Dedifferentiated amniotic fluid mesenchymal stem cell (primary cell): ENCODE data around the gene TMEM263.
A peak's percentile ranks its signal among the peaks of the same experiment; 100 is the strongest.

Experiments used
- DNase-seq: peaks from one replicate; pipeline ENCODE4 v3.0.0-alpha.2; 2016; ENCODE audit errors: extremely low spot score

Gene TMEM263

DNA sequence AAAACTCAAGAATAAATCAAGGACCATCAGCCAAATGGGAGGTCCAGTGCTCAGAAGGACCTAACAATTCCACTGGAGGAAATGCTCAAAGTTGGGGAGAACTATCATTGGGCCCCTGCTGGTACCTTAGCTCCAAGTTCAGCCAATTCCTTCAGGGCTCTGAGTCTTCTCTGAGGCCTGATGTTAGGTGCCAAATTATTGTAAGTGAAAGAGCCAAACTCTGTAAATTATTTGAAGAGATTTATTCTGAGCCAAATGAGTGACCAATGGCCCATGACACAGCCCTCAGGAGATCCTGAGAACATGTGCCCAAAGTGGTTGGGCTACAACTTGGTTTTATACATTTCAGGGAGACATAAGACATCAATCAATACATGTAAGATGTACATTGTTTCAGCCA lies 8.2 kb upstream of the TMEM263 start:
- no peak for DNase-seq

GRCh38 chr12:106950591-106950990 lies 5.1 kb upstream of the TMEM263 start:
- no peak for DNase-seq

DNA sequence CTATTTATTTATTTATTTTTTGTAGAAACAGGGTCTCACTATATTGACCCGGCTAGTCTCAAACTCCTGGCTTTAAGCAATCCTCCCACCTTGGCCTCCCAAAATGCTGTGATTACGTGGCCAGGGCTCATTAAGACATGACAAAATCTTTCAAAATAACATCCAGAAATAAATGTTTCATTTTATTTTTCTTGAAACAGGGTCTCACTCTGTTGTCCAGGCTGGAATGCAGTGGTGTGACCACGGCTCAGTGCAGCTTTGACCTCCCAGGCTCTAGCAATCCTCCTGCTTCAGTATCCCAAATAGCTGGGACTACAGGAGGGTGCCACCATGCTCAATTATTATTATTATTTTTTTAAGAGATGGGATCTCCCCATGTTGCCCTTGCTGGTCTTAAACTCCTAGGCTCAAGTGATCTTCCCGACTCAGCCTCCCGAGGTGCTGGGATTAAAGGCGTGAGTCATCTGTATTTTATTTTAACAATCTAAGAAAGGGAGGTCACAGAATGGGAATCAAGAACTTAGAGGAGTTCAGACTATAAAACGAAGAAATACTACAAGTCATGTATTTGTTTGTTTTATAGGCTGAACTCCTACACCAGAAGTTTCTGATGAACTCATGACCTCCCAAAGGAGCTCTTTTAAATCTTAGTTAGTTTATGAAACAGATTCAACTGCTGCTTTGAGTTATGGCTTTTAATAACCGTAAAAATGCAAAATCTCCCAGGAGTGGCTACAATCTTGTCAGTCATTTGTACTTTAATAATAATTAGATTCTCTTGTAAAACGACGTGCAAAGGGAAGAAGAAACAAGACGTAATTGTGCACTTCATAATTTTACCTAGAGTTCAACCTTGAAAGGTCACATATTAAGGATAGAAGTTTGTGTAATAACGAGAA lies 2.1 kb upstream of the TMEM263 start:
- no peak for DNase-seq

DNA sequence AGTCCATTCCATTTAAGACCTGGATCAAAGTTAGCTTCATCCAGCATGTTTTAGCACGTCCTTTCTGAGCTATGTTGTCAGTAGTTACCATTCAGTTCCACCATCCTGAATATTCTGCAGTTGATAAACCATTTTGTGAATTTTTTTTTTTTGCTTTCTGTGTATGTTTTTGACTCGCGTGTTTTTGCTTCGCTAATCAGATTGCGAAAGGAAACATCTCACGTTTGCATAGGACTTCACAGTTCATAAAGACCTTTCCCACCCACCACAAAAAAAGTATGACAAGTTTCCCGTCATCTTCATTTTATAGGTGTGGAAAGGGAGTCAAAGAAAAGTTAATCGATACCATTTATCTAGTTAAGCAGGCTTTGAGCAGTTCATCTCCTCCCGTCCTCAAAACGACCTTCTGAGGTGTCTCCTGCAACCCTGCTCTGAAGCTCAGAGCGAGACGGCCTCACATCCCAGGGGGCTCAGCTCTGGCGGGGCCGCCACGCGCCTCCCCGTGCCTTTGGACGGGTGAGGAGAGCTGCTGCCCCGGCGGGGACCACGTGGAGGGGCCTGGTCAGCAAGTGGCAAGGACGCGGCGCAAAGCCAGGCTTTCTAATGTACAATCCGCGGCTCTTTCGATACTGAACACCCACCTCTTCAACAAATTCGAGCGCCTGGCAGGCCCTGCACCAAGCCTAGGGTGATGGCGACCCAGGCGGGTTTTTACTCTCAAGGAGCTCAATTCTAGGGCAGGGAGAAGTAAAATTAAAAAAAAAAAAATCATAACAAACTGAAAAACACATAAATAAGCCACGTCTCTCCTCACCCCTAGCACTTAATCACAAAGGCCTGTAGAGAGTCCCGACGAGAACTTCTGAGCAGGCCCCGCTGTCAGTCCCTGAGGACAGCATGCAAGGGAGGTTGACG lies 988 bp upstream of the TMEM263 start:
- no peak for DNase-seq

- DNase-seq = peak; percentile 30
Observed at GRCh38 chr12:106956048-106956578, 406 bp downstream of the TMEM263 start.

DNA sequence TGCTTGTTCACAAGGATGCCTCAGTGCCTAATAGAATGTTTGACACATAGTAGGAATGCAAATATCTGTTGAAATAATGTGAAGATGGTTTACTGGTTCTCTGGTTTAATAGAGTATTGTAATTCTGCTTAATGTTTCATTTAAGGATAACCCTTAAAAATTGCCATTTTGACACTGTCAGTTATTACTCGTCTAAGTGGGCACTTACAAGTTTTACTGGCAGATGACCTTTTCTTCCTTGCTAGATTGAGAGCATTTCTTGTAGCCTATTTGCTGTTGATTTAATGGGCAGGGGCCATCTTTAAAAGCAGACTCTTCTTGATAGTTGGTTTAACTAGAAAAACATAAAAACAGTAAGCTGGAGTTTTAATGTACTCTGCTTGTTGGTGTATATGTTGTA lies 1.9 kb downstream of the TMEM263 start:
- DNase-seq = no peak

DNA sequence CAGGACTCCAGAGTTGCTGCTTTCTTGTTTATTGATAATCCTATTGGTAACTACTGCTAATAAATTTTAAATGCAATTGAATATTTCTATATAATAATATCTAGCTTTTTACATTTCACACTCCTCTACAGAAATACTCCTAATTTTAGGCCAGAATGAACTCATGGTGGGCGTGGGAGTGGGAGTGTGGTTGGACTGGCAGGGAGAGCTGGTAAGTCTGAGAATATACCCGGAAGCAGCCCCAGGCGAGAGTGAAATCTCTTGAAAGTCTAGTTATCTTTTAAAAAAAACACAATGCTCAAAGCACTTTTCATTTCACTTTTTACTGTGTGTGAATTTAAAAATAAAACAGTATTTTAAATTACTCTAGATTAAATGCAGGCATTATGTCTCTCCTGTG lies 4.7 kb downstream of the TMEM263 start:
- no peak for DNase-seq

- DNase-seq = no peak
Observed at GRCh38 chr12:106962286-106962685, 6.6 kb downstream of the TMEM263 start.

DNA sequence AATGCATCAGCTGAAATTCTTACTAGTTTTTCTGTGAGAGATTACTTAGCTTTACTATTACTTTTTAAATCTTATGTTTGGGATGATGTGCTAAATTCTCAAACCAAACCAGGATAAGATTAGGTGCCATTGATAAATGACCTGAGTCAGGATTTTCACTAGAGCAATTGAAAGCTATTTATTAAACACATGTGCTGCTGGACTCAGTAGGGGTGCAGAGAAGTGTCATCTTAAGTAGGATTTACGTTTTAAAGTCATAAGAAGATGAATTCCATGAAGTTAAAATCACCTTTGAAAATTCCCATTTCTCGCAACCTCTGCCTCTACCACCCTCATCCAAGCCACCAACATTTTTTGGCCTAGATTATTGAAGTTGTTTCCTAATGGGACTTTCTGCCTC lies 8.8 kb downstream of the TMEM263 start:
- no peak for DNase-seq

DNA sequence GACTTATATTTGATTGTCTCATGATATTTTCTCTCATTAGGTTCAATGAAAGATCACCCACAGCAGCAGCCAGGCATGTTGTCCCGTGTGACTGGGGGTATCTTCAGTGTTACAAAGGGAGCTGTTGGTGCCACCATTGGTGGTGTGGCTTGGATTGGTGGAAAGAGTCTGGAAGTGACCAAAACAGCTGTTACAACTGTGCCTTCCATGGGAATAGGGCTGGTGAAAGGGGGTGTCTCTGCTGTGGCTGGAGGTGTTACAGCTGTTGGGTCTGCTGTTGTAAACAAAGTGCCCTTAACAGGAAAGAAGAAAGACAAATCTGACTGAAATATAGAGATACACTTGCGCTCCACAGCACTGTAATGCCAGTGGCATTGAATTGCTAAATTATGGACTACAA lies 15.4 kb downstream of the TMEM263 start:
- no peak for DNase-seq

DNA sequence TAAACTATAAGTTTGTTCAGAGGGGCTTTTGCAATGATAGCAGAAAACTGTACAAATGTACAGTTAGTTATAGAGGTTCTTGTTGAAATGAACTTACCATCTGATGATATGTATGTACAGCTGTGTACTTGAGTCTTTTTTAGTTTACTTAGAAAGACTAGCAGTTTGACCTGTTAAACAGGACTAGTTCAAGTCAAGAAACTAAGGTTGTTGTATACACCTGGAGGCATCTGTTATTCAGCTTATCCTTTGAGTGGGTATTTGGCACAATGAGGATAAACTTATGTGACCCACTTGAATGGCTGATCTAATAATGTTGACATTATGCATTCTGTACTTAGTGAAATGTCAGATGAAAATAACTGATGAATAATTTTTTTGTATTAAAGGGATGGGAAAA lies 17.8 kb downstream of the TMEM263 start:
- DNase-seq = no peak

DNA sequence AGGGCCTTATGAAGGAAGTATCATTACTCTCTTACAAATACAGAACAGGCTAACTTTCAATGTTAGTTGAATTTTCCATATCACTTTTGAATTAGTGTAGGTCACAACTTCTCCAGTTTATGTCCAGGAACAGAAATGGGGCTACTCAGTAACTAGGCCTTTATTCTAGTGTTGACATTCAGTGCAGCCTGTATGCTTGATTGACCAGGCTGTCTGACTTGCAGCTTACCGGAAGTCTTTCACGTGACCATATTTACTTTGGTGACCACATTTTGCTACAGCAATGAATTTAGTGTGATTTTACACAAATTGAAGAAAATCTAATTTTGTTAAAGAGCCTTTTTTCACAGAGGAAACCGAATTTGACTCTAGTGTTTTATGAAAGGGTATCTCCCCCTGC lies 18.8 kb downstream of the TMEM263 start:
- no peak for DNase-seq

DNA sequence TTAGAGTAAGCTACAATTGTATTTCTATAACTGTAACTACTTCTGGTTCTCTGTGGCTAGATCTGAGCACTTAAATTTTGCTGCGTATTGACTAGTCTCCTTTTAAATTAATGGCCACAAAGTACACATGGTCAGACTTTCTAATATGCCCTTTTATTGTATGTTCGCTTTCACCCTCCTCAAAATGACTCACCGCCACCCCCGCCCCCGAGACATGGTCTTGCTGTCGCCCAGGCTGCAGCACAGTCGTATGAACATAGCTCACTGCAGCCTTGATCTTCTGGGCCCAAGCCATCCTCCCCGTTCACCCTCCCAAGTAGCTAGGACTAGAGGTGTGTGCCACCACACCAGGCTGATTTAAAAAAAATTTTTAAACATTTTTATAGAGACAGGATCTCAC lies 19.4 kb downstream of the TMEM263 start:
- no peak for DNase-seq

GRCh38 chr12:106975993-106976658 lies 20.4 kb downstream of the TMEM263 start:
- DNase-seq = peak; percentile 26

- DNase-seq = no peak
Observed at GRCh38 chr12:106976668-106977067, 21.0 kb downstream of the TMEM263 start.

GRCh38 chr12:106978035-106978800 lies 22.5 kb downstream of the TMEM263 start:
- no peak for DNase-seq

DNA sequence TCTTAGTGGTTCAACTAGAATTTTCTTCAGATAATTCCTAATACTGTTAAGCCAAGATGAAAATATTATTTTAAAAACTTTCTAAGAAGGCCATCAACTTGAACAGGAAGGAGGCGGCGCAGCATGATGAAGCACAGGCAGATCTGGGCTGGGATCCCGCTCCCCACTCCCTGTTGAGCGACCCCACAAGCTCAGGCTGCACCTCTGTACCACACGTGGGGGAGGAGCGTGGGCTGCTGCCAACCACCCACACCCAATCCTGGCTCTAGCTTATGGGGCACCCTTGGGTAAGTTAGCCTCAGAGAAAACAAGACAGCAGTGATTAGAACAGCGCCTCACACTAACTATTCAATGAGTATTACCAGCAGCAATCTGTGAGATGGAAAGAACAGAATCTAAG lies 25.2 kb downstream of the TMEM263 start:
- DNase-seq = no peak

DNA sequence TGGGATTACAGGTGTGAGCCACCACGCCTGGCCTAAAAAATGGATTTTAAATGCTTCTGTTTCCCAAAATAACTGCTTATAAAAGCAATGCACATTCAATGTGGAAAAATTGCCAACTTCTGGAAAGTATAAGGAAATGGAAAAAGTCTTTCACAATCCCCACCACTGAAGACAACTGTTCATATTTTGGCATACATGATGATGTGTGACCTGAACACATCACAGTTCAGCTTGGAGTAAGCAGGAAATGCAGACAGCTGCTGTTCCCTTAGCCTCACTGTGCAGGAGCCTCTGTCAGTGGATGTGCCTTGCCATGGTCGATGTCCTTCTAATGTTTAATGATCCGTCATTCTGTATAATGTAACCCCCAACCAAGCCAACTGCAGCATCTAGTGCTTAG lies 26.1 kb downstream of the TMEM263 start:
- no peak for DNase-seq

DNA sequence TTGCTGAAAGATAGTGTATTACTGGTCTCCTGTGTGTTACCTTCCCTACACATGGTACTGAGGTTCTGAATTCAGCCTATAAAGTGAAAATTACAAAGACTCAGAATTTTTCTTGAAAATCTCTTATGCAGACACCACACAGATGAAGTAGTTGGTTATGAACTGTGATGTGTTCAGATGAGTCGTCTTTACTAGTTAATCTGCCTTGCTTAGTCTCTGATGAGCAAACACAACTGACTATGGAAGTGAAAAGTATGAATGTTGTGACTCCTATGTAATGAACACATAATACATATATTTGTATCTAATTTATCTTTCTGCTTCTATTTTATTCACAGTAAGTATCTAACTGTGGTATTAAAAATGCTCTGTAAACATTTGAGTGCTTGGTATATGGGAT lies 26.5 kb downstream of the TMEM263 start:
- DNase-seq = no peak

GRCh38 chr12:106984588-106985137 lies 29.0 kb downstream of the TMEM263 start:
- DNase-seq = no peak

- DNase-seq = no peak
Observed at GRCh38 chr12:106985479-106985878, 29.8 kb downstream of the TMEM263 start.
